Prostate gland (tissue), 2 donors: ENCODE results near the gene LHX5.

Source experiments
- CTCF ChIP-seq, 4 experiments: fragments of 200-600 bp in 2 of 4; fragments of 450-650 bp in 2 of 4; sonication (generic) in 2 of 4; IDR thresholded peaks; 1 replicate in 3 of 4; 2 replicates in 1 of 4; pipeline ENCODE4 v1.5.1; 2016 to 2019; ENCODE audit warnings: antibody characterized with exemption in 4 of 4, mild to moderate bottlenecking in 2 of 4, moderate library complexity in 2 of 4
- POLR2A ChIP-seq: fragments of 450-650 bp; IDR thresholded peaks from one replicate; pipeline ENCODE4 v1.6.1; 2016; ENCODE audit warnings: antibody characterized with exemption, mild to moderate bottlenecking

GRCh38 chr12:113471619-113472171, at the start of gene LHX5:
- no peak for TF ChIP-seq POLR2A
- no peak for TF ChIP-seq CTCF (IDR thresholded peaks at IDR 0.05)
